NCI-H2029 treated with DMSO at 0.1 percent for 48 hours (cell line): ENCODE measurements around the gene ACRV1.
A peak's percentile ranks its signal among the peaks of the same experiment; 100 is the strongest.
"Not testable (repeated sequence)": the region's sequence is repeated elsewhere in the genome, so short reads cannot be mapped to it uniquely, and the experiment has no call there.

Experiments
- DNase-seq: peaks from one replicate; lab custom pipeline; 2025; lab: John Stamatoyannopoulos, UW

ACRV1 gene

GRCh38 chr11:125680747-125681146 is at the start of gene ACRV1:
ACRV1 (minus strand) TSS chr11:125680847; CDS start chr11:125680780, 67 bp downstream.
- no peak for DNase-seq

- DNase-seq = no peak
Measured at GRCh38 chr11:125728969-125729368, 48.3 kb upstream of the ACRV1 start.

GRCh38 chr11:125724125-125724524 is 43.5 kb upstream of the ACRV1 start:
- peak; percentile 1 for DNase-seq

- DNase-seq = no peak
Measured at GRCh38 chr11:125720781-125721180, 40.1 kb upstream of the ACRV1 start.

- not testable (repeated sequence) for DNase-seq
Measured at GRCh38 chr11:125704686-125705085, 24.0 kb upstream of the ACRV1 start.

GRCh38 chr11:125701858-125702621 is 21.4 kb upstream of the ACRV1 start:
- no peak for DNase-seq

- DNase-seq = no peak
Measured at GRCh38 chr11:125701018-125701610, 20.5 kb upstream of the ACRV1 start.

GRCh38 chr11:125694951-125695350 is 14.3 kb upstream of the ACRV1 start:
- DNase-seq = no peak

GRCh38 chr11:125692887-125693286 is 12.2 kb upstream of the ACRV1 start:
- DNase-seq = no peak

GRCh38 chr11:125690006-125690405 is 9.4 kb upstream of the ACRV1 start:
- no peak for DNase-seq

- no peak for DNase-seq
Measured at GRCh38 chr11:125689274-125689859, 8.7 kb upstream of the ACRV1 start.

- DNase-seq = no peak
Measured at GRCh38 chr11:125688632-125689031, 8.0 kb upstream of the ACRV1 start.

GRCh38 chr11:125688066-125688465 is 7.4 kb upstream of the ACRV1 start:
- no peak for DNase-seq

GRCh38 chr11:125685228-125685627 is 4.6 kb upstream of the ACRV1 start:
- DNase-seq = no peak

- DNase-seq = no peak
Measured at GRCh38 chr11:125679837-125680236, 810 bp downstream of the ACRV1 start.

- no peak for DNase-seq
Measured at GRCh38 chr11:125679397-125679796, 1.2 kb downstream of the ACRV1 start.

- DNase-seq = no peak
Measured at GRCh38 chr11:125675196-125675595, 5.5 kb downstream of the ACRV1 start.

- no peak for DNase-seq
Measured at GRCh38 chr11:125674210-125674609, 6.4 kb downstream of the ACRV1 start.

- DNase-seq = no peak
Measured at GRCh38 chr11:125671561-125671960, 9.1 kb downstream of the ACRV1 start.

GRCh38 chr11:125670172-125670571 is 10.5 kb downstream of the ACRV1 start:
- no peak for DNase-seq

- no peak for DNase-seq
Measured at GRCh38 chr11:125667151-125667550, 13.5 kb downstream of the ACRV1 start.

- no peak for DNase-seq
Measured at GRCh38 chr11:125663910-125664309, 16.7 kb downstream of the ACRV1 start.

- peak; percentile 14 for DNase-seq
Measured at GRCh38 chr11:125662689-125663088, 18.0 kb downstream of the ACRV1 start.
